HG03280 (cell line): ENCODE results near the gene TMPRSS12.
"Not testable (repeated sequence)": the region's sequence is repeated elsewhere in the genome, so short reads cannot be mapped to it uniquely, and the experiment has no call there.

Source experiments
- ATAC-seq: cut with Tn5 transposase; IDR thresholded peaks from one replicate; pipeline ENCODE4 v1.9.1; 2021; ENCODE audit warnings: mild to moderate bottlenecking, moderate library complexity; ENCODE audit not compliant: unreplicated experiment

Gene TMPRSS12

GRCh38 chr12:50855679-50856078 is 13.0 kb downstream of the TMPRSS12 start:
- not testable (repeated sequence) for ATAC-seq

GRCh38 chr12:50859621-50860310 is 17.0 kb downstream of the TMPRSS12 start:
- ATAC-seq: no peak

GRCh38 chr12:50862316-50862715 is 19.6 kb downstream of the TMPRSS12 start:
- ATAC-seq: no peak

- ATAC-seq: no peak
These were observed 22.5 kb downstream of the TMPRSS12 start for GRCh38 chr12:50865266-50865665.

- ATAC-seq: not testable (repeated sequence)
These were observed 26.2 kb downstream of the TMPRSS12 start for GRCh38 chr12:50868881-50869280.

GRCh38 chr12:50882563-50882962 is 39.8 kb downstream of the TMPRSS12 start:
- no peak for ATAC-seq

GRCh38 chr12:50887191-50887590 is 44.5 kb downstream of the TMPRSS12 start:
- ATAC-seq: no peak

- no peak for ATAC-seq
These were observed 45.9 kb downstream of the TMPRSS12 start for GRCh38 chr12:50888666-50889065.

- no peak for ATAC-seq
These were observed 51.5 kb downstream of the TMPRSS12 start for GRCh38 chr12:50894241-50894640.

GRCh38 chr12:50901685-50902113 is 59.0 kb downstream of the TMPRSS12 start:
- ATAC-seq: no peak

- ATAC-seq: not testable (repeated sequence)
These were observed 65.8 kb downstream of the TMPRSS12 start for GRCh38 chr12:50908479-50908878.

- ATAC-seq: not testable (repeated sequence)
These were observed 69.6 kb downstream of the TMPRSS12 start for GRCh38 chr12:50912361-50912760.

- no peak for ATAC-seq
These were observed 70.5 kb downstream of the TMPRSS12 start for GRCh38 chr12:50913224-50913623.

GRCh38 chr12:50914872-50915484 is 72.3 kb downstream of the TMPRSS12 start:
- ATAC-seq: no peak

- ATAC-seq: no peak
These were observed 73.6 kb downstream of the TMPRSS12 start for GRCh38 chr12:50916292-50916691.

GRCh38 chr12:50918584-50919316 is 76.0 kb downstream of the TMPRSS12 start:
- peak; percentile 69 for ATAC-seq

- ATAC-seq: no peak
These were observed 80.1 kb downstream of the TMPRSS12 start for GRCh38 chr12:50922820-50923219.

- no peak for ATAC-seq
These were observed 80.8 kb downstream of the TMPRSS12 start for GRCh38 chr12:50923361-50924130.

GRCh38 chr12:50924131-50924438 is 81.4 kb downstream of the TMPRSS12 start:
- ATAC-seq: no peak

GRCh38 chr12:50924439-50925341 is 82.0 kb downstream of the TMPRSS12 start:
- peak; percentile 84 for ATAC-seq
